GM12891 (cell line): ENCODE results near the gene CXCL6.

ENCODE experiments used
- POLR2A ChIP-seq: IDR thresholded peaks from 2 replicates; pipeline ENCODE4 v1.6.1; 2011; ENCODE audit warnings: low read depth, low read length, control low read depth
- POLR2AphosphoS5 ChIP-seq: IDR thresholded peaks from 2 replicates; pipeline ENCODE4 v1.6.1; 2011; ENCODE audit warnings: low read depth, low read length, control low read depth
- TAF1 ChIP-seq: IDR thresholded peaks from 2 replicates; pipeline ENCODE4 v1.6.1; 2011; ENCODE audit warnings: low read depth, low read length, control low read depth

DNA sequence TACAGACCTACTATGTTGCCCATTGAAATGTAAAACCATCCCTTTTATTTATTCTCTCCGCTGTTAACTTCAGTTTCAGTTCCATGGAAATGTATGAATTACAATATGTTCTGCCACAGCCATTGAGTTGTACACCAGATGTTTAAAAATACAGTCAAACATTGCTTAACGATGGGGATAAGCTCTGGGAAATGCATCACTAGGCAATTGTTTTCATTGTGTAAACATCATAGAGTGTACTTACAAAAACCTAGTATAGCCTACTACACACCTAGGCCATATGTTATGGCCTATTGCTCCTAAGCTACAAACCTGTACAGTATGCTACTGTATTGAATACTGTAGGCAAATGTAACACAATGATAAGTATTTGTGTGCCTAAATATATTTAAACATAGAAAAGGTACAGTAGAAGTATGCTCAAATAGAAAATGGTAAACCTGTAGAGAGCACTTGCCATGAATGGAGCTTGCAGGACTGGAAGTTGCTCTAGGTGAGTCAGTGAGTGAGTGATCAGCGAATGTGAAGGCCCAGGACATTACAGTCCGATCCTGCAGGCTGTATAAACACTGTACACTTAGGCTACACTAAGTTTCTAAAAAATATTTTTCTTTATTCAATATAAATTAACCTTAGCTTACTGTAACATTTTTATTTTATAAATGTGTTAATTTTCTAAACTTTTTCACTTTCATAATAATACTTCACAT, 13.9 kb downstream of the CXCL6 start:
- no peak for TF ChIP-seq TAF1
- TF ChIP-seq POLR2AphosphoS5, result no peak
- TF ChIP-seq POLR2A, result no peak
